SIG-M5 treated with dmso at 0.1 percent for 504 hours (cell line): ENCODE data around the gene COA1.
"Not testable (repeated sequence)": the region's sequence is repeated elsewhere in the genome, so short reads cannot be mapped to it uniquely, and the experiment has no call there.

Experiments used
- DNase-seq: peaks from one replicate; lab custom pipeline; 2025; ENCODE audit not compliant: unreplicated experiment; lab: John Stamatoyannopoulos, UW

COA1 gene

GRCh38 chr7:43600056-43600455 is 129.3 kb downstream of the COA1 start:
- no peak for DNase-seq

GRCh38 chr7:43596426-43596825 is 132.9 kb downstream of the COA1 start:
- DNase-seq: not testable (repeated sequence)

- DNase-seq: no peak
These were observed 135.3 kb downstream of the COA1 start for GRCh38 chr7:43594020-43594419.

DNA sequence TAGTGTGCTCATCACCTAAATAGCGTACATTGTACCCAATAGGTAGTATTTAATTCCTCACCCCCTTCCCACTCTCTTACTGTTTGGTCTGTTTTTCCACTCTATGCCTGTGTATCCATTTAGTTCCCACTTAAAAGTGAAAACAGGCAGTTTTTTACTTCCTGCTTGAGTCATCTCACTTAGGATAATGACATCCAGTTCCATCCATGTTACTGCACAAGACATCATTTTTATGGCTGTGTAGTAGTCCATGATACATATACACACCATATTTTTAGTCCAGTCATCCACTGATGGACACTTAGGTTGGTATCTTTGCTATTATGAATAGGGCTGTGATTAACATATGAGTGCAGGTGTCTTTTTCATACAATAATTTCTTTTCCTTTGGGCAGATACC is 136.3 kb downstream of the COA1 start:
- DNase-seq: no peak

- DNase-seq: no peak
These were observed 137.0 kb downstream of the COA1 start for GRCh38 chr7:43592326-43592725.

DNA sequence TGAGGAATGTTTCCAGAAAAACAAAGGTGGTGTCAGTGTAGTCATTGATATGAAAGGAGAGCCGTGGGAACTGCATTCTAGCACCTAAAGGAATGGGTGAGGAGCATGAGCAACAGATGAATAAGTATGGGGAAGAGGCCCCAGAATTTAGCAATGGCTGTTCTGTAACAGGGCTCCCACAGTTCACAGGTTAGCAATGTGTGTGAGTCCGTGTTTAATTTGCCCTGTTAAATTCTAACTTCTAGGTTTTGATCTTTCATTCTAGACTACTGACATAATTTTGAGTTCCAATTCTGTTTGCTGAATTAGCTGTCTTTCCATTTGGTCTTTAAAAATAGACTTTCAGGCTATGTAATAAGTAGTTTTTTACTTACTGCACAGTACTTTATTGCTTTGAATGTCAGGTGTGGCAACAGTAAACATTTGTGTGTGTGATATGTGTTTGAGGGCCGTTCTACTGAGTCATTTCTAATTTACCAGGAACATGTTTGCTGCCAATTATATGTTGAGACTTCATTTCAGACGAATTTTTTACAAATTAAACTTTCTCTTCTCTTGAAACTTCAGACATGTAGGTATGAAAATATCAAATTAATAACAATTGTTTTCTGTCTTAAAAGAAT is 137.7 kb downstream of the COA1 start:
- peak; percentile 17 for DNase-seq

DNA sequence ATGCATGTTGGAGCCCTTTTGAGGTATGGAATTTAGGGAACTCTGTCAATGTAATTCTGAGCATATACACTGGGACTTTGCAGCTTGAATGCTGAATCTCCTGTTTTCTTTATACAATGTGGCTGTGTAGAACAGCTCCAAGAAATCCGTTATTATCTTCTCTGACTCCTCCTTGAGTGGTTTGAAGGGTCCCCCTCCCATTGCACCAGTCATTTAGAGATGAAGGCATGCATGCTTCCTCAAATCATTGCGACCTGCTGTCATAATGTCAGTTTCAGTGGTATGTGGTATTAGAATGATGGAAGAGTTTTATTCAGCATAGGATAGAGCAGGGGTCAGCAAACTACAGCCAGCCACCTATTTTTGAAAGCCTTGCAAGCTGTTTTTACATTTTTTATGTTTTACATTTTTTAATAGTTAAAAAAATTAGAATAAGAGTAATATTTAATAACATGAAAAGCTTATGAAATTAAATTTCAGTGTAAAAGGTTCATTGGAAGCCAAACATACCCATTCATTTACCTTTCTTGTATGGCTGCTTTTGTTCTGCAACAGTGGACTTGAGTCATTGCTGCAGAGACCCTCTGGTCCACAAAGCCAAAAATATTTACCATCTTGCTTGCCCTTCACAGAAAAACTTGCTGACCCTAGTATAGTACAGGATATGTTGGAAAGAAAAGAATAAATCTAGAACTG is 138.3 kb downstream of the COA1 start:
- peak; percentile 38 for DNase-seq

DNA sequence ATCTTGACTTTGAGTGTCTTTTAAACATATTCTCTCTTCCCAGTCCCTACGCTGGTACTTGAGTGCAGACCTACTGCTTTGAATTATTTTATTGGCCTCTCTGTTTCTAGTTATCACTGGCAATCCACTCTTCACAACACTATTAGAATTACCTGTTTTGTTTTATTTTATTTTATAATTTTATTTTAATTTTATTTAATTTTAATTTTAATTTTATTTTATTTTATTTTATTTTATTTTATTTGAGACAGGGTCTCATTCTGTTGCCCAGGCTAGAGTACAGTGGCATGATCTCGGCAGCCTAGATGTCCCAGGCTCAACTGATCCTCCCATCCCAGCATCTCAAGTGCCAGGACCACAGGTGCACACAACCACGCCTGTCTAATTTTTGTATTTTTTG is 139.6 kb downstream of the COA1 start:
- DNase-seq: no peak
